HepG2 (cell line): Measurements from ENCODE around the gene SLC2A5. TPM values are rescaled to one million over a fixed set of nuclear protein-coding genes. Genes with fewer than 3 reads are reported as not detected.

Source experiments
- ESRRA ChIP-seq: sonication (generic); formaldehyde crosslinking; IDR thresholded peaks from 2 replicates; pipeline ENCODE4 v1.5.1; 2020; ENCODE audit warnings: mild to moderate bottlenecking, low read depth, missing genetic modification reagents
- FOXC1 ChIP-seq: sonication (generic); formaldehyde crosslinking; IDR thresholded peaks from 2 replicates; pipeline ENCODE4 v1.8.0; 2022; ENCODE audit warnings: mild to moderate bottlenecking, missing genetic modification reagents, borderline replicate concordance
- GATAD1 ChIP-seq: IDR thresholded peaks from 2 replicates; pipeline ENCODE4 v1.6.1; 2016; ENCODE audit warnings: missing genetic modification reagents, missing compliant biosample characterization
- HCFC1 ChIP-seq: fragments of 150-350 bp; IDR thresholded peaks from 2 replicates; pipeline ENCODE4 v1.6.1; 2014; ENCODE audit warnings: low read depth, low read length
- HNRNPH1 ChIP-seq: fragments of 200-400 bp; formaldehyde crosslinking; optimal IDR thresholded peaks from 2 replicates; pipeline ENCODE3; 2017; ENCODE audit warnings: mild to moderate bottlenecking, low read depth, low read length
- HOXA9 ChIP-seq: sonication (generic); formaldehyde crosslinking; IDR thresholded peaks from 2 replicates; pipeline ENCODE4 v1.8.1; 2022; ENCODE audit warnings: missing genetic modification reagents, mild to moderate bottlenecking, moderate library complexity, borderline replicate concordance
- HOXD1 ChIP-seq: sonication (generic); formaldehyde crosslinking; IDR thresholded peaks from 2 replicates; pipeline ENCODE4 v1.5.0; 2020; ENCODE audit warnings: missing genetic modification reagents
- NFE2L1 ChIP-seq: sonication (generic); formaldehyde crosslinking; IDR thresholded peaks from 2 replicates; pipeline ENCODE4 v1.4.0; 2020; ENCODE audit warnings: missing genetic modification reagents, mild to moderate bottlenecking, borderline replicate concordance
- PHF20 ChIP-seq: sonication (generic); formaldehyde crosslinking; IDR thresholded peaks from 2 replicates; pipeline ENCODE4 v1.5.0; 2020; ENCODE audit warnings: mild to moderate bottlenecking, missing genetic modification reagents
- SALL1 ChIP-seq: sonication (generic); formaldehyde crosslinking; IDR thresholded peaks from 2 replicates; pipeline ENCODE4 v1.8.0; 2022; ENCODE audit warnings: mild to moderate bottlenecking, missing genetic modification reagents
- SNAPC2 ChIP-seq: sonication (generic); formaldehyde crosslinking; IDR thresholded peaks from 2 replicates; pipeline ENCODE4 v1.8.1; 2022; ENCODE audit warnings: mild to moderate bottlenecking, missing genetic modification reagents
- SP4 ChIP-seq: sonication (generic); formaldehyde crosslinking; IDR thresholded peaks from 2 replicates; pipeline ENCODE4 v1.8.1; 2023; ENCODE audit warnings: mild to moderate bottlenecking, missing genetic modification reagents
- ZNF292 ChIP-seq: sonication (generic); formaldehyde crosslinking; IDR thresholded peaks from 2 replicates; pipeline ENCODE4 v1.8.1; 2022; ENCODE audit warnings: mild to moderate bottlenecking, low read depth, missing genetic modification reagents, borderline replicate concordance
- ZNF343 ChIP-seq: sonication (generic); formaldehyde crosslinking; IDR thresholded peaks from 2 replicates; pipeline ENCODE4 v1.4.0; 2020; ENCODE audit warnings: mild to moderate bottlenecking, missing genetic modification reagents
- ZNF451 ChIP-seq: sonication (generic); formaldehyde crosslinking; IDR thresholded peaks from 2 replicates; pipeline ENCODE4 v1.5.0; 2020; ENCODE audit warnings: mild to moderate bottlenecking, missing genetic modification reagents
- ZNF562 ChIP-seq: sonication (generic); formaldehyde crosslinking; IDR thresholded peaks from 2 replicates; pipeline ENCODE4 v1.8.0; 2022; ENCODE audit warnings: missing genetic modification reagents, borderline replicate concordance
- ZNF577 ChIP-seq: sonication (generic); formaldehyde crosslinking; IDR thresholded peaks from 2 replicates; pipeline ENCODE4 v1.4.0; 2020; ENCODE audit warnings: mild to moderate bottlenecking, low read depth, missing genetic modification reagents, borderline replicate concordance
- polyA plus RNA-seq, 8 experiments: library from polyadenylated mRNA; depleted of rRNA in 3 of 8; stranded (reverse) in 7 of 8; unstranded in 1 of 8; fragments of >200 nt; fragmentation: Illumina TruSeq in 4 of 8; extraction: Trizol in 4 of 8; gene quantifications; 2 replicates each; pipeline versions ENCODE4 v1.2.1 to v1.2.3, GENCODE V29; 2011 to 2016; ENCODE audit warnings: low read depth in 4 of 8, missing spikeins in 1 of 8, mixed read lengths in 1 of 8; ENCODE audit not compliant: insufficient read depth in 1 of 8
- total RNA-seq, 5 experiments: library from RNA; depleted of rRNA; stranded (reverse); fragments of >200 nt; fragmentation: Illumina TruSeq; extraction: Trizol; gene quantifications; 2 replicates each; pipeline ENCODE4 v1.2.3, GENCODE V29; 2016; ENCODE audit warnings: low read depth in 1 of 5
- TF ChIP-seq, protein P1 (sequence below): sonication (generic); IDR thresholded peaks from 2 replicates; pipeline ENCODE4 v1.6.1; 2016; ENCODE audit warnings: low read depth, borderline replicate concordance
- TF ChIP-seq, protein P2 (sequence below): IDR thresholded peaks from 2 replicates; pipeline ENCODE4 v1.6.1; 2012; ENCODE audit warnings: low read length, improper control_type of control experiment
- TF ChIP-seq, protein P3 (sequence below): IDR thresholded peaks from 2 replicates; pipeline ENCODE4 v1.6.1; 2016; ENCODE audit warnings: control low read depth
- TF ChIP-seq, protein P4 (sequence below): sonication (generic); formaldehyde crosslinking; IDR thresholded peaks from 2 replicates; pipeline ENCODE4 v1.4.0; 2020; ENCODE audit warnings: missing genetic modification reagents, borderline replicate concordance
- TF ChIP-seq, protein P5 (sequence below): sonication (generic); formaldehyde crosslinking; IDR thresholded peaks from 2 replicates; pipeline ENCODE4 v1.9.0; 2021; ENCODE audit warnings: missing genetic modification reagents, borderline replicate concordance

Gene SLC2A5
- total and polyA plus RNA-seq, 2 of the 13 experiments (the other 11 are each of a cell fraction or from before 2014, with no cell fraction given), result 0.04 to 0.54 TPM

DNA sequence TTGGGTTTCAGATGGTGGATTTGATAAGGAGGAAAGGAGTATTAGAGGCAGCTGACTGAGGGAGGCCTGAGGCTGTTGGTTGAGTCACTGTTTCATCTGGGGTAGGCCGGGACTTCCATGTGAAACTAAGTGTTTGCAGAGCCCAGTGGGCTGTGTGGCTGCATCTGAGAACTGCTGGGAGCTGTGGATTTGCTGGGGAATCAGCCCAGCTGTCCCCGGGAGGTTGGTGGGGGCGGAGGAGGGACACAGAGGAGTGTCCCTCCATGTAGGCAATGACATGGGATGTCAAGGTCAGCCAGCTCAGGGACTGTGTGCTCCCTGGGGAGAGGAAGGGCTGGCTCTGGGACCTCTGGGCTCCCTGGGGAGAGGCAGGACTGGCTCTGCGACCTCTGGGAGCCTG lies 79.6 kb downstream of the SLC2A5 start (continued):
- TF ChIP-seq, protein P1, sequence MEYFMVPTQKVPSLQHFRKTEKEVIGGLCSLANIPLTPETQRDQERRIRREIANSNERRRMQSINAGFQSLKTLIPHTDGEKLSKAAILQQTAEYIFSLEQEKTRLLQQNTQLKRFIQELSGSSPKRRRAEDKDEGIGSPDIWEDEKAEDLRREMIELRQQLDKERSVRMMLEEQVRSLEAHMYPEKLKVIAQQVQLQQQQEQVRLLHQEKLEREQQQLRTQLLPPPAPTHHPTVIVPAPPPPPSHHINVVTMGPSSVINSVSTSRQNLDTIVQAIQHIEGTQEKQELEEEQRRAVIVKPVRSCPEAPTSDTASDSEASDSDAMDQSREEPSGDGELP, result 0 out of 2 replicates have a peak, but pooled peaks have one; percentile 48
- TF ChIP-seq ZNF562, result no peak
- no peak for TF ChIP-seq ZNF343
- no peak for TF ChIP-seq GATAD1 (CRISPR knock-in tag)
- TF ChIP-seq, protein P2, sequence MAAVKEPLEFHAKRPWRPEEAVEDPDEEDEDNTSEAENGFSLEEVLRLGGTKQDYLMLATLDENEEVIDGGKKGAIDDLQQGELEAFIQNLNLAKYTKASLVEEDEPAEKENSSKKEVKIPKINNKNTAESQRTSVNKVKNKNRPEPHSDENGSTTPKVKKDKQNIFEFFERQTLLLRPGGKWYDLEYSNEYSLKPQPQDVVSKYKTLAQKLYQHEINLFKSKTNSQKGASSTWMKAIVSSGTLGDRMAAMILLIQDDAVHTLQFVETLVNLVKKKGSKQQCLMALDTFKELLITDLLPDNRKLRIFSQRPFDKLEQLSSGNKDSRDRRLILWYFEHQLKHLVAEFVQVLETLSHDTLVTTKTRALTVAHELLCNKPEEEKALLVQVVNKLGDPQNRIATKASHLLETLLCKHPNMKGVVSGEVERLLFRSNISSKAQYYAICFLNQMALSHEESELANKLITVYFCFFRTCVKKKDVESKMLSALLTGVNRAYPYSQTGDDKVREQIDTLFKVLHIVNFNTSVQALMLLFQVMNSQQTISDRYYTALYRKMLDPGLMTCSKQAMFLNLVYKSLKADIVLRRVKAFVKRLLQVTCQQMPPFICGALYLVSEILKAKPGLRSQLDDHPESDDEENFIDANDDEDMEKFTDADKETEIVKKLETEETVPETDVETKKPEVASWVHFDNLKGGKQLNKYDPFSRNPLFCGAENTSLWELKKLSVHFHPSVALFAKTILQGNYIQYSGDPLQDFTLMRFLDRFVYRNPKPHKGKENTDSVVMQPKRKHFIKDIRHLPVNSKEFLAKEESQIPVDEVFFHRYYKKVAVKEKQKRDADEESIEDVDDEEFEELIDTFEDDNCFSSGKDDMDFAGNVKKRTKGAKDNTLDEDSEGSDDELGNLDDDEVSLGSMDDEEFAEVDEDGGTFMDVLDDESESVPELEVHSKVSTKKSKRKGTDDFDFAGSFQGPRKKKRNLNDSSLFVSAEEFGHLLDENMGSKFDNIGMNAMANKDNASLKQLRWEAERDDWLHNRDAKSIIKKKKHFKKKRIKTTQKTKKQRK, result no peak
- peak; percentile 35; the same call in 1 of the 2 replicates for TF ChIP-seq SALL1 (CRISPR knock-in tag)
- TF ChIP-seq FOXC1, result no peak
- no peak for TF ChIP-seq HNRNPH1
- TF ChIP-seq HOXD1 (CRISPR knock-in tag), result no peak
- peak; percentile 52; the same call in 1 of the 2 replicates for TF ChIP-seq ESRRA
- TF ChIP-seq, protein P3, sequence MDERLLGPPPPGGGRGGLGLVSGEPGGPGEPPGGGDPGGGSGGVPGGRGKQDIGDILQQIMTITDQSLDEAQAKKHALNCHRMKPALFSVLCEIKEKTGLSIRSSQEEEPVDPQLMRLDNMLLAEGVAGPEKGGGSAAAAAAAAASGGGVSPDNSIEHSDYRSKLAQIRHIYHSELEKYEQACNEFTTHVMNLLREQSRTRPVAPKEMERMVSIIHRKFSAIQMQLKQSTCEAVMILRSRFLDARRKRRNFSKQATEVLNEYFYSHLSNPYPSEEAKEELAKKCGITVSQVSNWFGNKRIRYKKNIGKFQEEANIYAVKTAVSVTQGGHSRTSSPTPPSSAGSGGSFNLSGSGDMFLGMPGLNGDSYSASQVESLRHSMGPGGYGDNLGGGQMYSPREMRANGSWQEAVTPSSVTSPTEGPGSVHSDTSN (CRISPR knock-in tag), result no peak
- TF ChIP-seq HCFC1, result no peak
- no peak for TF ChIP-seq ZNF451 (CRISPR knock-in tag)
- TF ChIP-seq PHF20 (CRISPR knock-in tag), result no peak
- no peak for TF ChIP-seq ZNF292 (CRISPR knock-in tag)
- no peak for TF ChIP-seq SNAPC2
- no peak for TF ChIP-seq HOXA9 (CRISPR knock-in tag)
- no peak for TF ChIP-seq SP4 (CRISPR knock-in tag)
- TF ChIP-seq NFE2L1 (CRISPR knock-in tag), result no peak
- TF ChIP-seq, protein P4, sequence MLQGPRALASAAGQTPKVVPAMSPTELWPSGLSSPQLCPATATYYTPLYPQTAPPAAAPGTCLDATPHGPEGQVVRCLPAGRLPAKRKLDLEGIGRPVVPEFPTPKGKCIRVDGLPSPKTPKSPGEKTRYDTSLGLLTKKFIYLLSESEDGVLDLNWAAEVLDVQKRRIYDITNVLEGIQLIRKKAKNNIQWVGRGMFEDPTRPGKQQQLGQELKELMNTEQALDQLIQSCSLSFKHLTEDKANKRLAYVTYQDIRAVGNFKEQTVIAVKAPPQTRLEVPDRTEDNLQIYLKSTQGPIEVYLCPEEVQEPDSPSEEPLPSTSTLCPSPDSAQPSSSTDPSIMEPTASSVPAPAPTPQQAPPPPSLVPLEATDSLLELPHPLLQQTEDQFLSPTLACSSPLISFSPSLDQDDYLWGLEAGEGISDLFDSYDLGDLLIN (CRISPR knock-in tag), result no peak
- TF ChIP-seq, protein P5, sequence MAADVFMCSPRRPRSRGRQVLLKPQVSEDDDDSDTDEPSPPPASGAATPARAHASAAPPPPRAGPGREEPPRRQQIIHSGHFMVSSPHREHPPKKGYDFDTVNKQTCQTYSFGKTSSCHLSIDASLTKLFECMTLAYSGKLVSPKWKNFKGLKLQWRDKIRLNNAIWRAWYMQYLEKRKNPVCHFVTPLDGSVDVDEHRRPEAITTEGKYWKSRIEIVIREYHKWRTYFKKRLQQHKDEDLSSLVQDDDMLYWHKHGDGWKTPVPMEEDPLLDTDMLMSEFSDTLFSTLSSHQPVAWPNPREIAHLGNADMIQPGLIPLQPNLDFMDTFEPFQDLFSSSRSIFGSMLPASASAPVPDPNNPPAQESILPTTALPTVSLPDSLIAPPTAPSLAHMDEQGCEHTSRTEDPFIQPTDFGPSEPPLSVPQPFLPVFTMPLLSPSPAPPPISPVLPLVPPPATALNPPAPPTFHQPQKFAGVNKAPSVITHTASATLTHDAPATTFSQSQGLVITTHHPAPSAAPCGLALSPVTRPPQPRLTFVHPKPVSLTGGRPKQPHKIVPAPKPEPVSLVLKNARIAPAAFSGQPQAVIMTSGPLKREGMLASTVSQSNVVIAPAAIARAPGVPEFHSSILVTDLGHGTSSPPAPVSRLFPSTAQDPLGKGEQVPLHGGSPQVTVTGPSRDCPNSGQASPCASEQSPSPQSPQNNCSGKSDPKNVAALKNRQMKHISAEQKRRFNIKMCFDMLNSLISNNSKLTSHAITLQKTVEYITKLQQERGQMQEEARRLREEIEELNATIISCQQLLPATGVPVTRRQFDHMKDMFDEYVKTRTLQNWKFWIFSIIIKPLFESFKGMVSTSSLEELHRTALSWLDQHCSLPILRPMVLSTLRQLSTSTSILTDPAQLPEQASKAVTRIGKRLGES (CRISPR knock-in tag), result no peak
- no peak for TF ChIP-seq ZNF577
